ENCODE results near the gene NUP210L. TPM values are rescaled to one million over a fixed set of nuclear protein-coding genes. Genes with fewer than 3 reads are reported as not detected.
"Not testable (repeated sequence)": the region's sequence is repeated elsewhere in the genome, so short reads cannot be mapped to it uniquely, and the experiment has no call there.

The NUP210L gene
- total RNA-seq, 1 donor from 2014 or later = not detected

DNA sequence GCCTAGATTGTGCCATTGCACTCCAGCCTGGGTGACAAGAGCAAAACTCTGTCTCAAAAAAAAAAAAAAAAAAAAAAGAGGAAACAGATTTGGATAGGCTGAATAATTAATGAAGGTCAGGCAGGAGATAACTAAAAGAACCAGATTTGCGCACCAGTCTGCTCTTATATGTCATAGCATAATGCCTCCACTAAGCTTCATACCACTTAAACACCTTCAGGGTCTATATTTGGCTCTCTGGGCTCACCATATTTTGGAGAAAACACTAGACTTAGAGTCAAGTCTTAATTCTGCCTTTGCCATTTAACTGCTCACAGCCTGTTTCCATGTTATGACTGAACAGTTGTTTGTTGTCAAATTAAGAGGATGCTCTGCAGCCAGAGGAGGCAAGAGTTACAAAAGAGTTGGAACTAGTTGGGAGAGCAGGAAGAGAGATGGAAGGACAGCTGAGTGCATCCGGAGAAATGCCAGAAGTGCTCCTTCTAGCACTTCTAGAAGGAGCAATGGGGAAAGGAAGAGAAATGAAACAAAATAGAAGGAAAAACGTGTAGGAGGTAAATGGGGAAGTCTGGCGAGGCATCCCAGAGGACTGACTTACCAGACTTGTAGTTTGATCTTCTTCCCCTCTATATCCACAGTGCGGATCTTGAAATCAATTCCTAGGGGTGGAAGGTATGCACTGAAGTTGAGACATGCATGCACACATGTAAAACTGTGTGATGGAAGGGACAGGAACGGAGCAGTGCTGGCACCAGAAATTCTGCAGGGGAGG lies 170.6 kb downstream of the NUP210L start:
- Histone ChIP-seq H3K9ac (ENCODE audit: low read length) (peak overlapping the region; percentile 99), H3K79me2 (ENCODE audit: insufficient read depth, low read length) (peaks cover 28% of the 10 kb centered on the region), H3K9me3 (ENCODE audit: insufficient read depth, low read depth, low read length) (no peaks in the 10 kb centered on the region), H2AFZ (ENCODE audit: low read depth, low read length) (no peak overlapping the region), H3K36me3 (ENCODE audit: insufficient read depth, low read length) (peaks cover 13% of the 10 kb centered on the region), H3K4me2 (ENCODE audit: low read length) (peak overlapping the region; percentile 100), H3K4me1 (ENCODE audit: insufficient read depth, low read length) (peaks cover 17% of the 10 kb centered on the region), H3K4me3 (ENCODE audit: insufficient read depth, low read depth, low read length) (peak overlapping the region; percentile 100), H3K27ac (ENCODE audit: low read depth, low read length) (no peak overlapping the region), H3K27me3 (ENCODE audit: insufficient read depth, low read length) (no peaks in the 10 kb centered on the region), H4K20me1 (ENCODE audit: insufficient read depth, low read length) (peaks cover 8% of the 10 kb centered on the region)
- TF ChIP-seq, protein P1, sequence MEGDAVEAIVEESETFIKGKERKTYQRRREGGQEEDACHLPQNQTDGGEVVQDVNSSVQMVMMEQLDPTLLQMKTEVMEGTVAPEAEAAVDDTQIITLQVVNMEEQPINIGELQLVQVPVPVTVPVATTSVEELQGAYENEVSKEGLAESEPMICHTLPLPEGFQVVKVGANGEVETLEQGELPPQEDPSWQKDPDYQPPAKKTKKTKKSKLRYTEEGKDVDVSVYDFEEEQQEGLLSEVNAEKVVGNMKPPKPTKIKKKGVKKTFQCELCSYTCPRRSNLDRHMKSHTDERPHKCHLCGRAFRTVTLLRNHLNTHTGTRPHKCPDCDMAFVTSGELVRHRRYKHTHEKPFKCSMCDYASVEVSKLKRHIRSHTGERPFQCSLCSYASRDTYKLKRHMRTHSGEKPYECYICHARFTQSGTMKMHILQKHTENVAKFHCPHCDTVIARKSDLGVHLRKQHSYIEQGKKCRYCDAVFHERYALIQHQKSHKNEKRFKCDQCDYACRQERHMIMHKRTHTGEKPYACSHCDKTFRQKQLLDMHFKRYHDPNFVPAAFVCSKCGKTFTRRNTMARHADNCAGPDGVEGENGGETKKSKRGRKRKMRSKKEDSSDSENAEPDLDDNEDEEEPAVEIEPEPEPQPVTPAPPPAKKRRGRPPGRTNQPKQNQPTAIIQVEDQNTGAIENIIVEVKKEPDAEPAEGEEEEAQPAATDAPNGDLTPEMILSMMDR (IDR thresholded peaks at IDR 0.05; ENCODE audit: insufficient read depth, low read depth, low read length) = no peak
- no peak for TF ChIP-seq EZH2 (IDR thresholded peaks at IDR 0.05; ENCODE audit: insufficient read depth, low read length)
- peaks cover 10% of the 10 kb centered on the region for H3K36me3 Mint-ChIP-seq (ENCODE audit: low read depth, unreplicated experiment)
- no peak overlapping the region for H3K27ac Mint-ChIP-seq (ENCODE audit: unreplicated experiment)
- DNase-seq (ENCODE audit: low read depth) = no peak
- FAIRE-seq = no peak
- no peaks in the 10 kb centered on the region for H3K27me3 Mint-ChIP-seq (ENCODE audit: low read depth, unreplicated experiment)
- H3K9me3 Mint-ChIP-seq (ENCODE audit: unreplicated experiment) = no peaks in the 10 kb centered on the region
- H3K4me1 Mint-ChIP-seq (ENCODE audit: low read depth, unreplicated experiment) = peaks cover 11% of the 10 kb centered on the region
- H3K4me3 Mint-ChIP-seq (ENCODE audit: unreplicated experiment) = peak overlapping the region; percentile 99

DNA sequence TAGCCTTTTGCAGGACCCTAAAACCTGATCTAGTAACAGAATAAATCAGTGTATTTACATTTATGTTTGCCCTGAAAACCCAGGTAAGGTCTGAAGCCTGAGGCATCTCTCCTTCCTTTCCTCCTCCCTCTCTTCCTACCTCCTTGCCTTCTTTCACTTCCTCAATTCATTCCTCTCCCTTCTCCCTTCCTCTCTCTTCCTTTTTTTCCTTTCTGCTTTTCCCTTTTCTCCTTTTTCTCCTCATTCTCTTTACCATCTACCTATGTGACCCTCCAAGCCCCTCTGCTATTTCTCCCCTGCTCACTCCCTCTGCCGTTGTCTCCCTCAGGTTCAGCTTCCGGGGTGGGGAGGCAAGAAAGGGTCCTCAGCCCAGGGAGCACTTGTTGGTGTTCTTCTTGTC lies 173.1 kb downstream of the NUP210L start:
- H3K9me3 Mint-ChIP-seq (ENCODE audit: unreplicated experiment); H3K27me3 ChIP-seq (ENCODE audit: insufficient read depth, low read length); H4K20me1 ChIP-seq (ENCODE audit: insufficient read depth, low read length); H3K4me3 Mint-ChIP-seq (ENCODE audit: unreplicated experiment); H3K27ac ChIP-seq (ENCODE audit: low read depth, low read length); H3K27me3 Mint-ChIP-seq (ENCODE audit: low read depth, unreplicated experiment); H3K4me3 ChIP-seq (ENCODE audit: insufficient read depth, low read depth, low read length); H3K27ac Mint-ChIP-seq (ENCODE audit: unreplicated experiment); H2AFZ ChIP-seq (ENCODE audit: low read depth, low read length); H3K9ac ChIP-seq (ENCODE audit: low read length); H3K4me1 Mint-ChIP-seq (ENCODE audit: low read depth, unreplicated experiment); H3K9me3 ChIP-seq (ENCODE audit: insufficient read depth, low read depth, low read length); DNase-seq (ENCODE audit: low read depth); H3K4me2 ChIP-seq (ENCODE audit: low read length); FAIRE-seq: not testable (repeated sequence)
- Histone ChIP-seq H3K79me2 (ENCODE audit: insufficient read depth, low read length) (peaks cover 35% of the 10 kb centered on the region), H3K36me3 (ENCODE audit: insufficient read depth, low read length) (peaks cover 16% of the 10 kb centered on the region), H3K4me1 (ENCODE audit: insufficient read depth, low read length) (peaks cover 23% of the 10 kb centered on the region)
- peaks cover 10% of the 10 kb centered on the region for H3K36me3 Mint-ChIP-seq (ENCODE audit: low read depth, unreplicated experiment)

DNA sequence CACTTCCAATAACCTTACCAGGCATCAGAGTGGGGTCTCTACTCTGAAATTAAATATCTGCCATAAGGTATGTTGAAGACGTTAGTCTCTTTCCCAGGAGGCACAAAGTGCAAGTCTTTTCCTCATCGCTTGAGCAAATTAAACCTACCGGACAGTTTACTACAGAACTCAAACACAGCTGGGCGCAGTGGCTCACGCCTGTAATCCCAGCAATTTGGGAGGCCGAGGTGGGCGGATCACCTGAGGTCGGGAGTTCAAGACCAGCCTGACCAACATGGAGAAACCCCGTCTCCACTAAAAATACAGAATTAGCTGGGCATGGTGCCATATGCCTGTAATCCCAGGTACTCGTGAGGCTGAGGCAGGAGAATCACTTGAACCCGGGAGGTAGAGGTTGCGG lies 175.8 kb downstream of the NUP210L start:
- H3K27ac ChIP-seq (ENCODE audit: low read depth, low read length); H3K9me3 ChIP-seq (ENCODE audit: insufficient read depth, low read depth, low read length); H3K9me3 Mint-ChIP-seq (ENCODE audit: unreplicated experiment); H3K4me1 ChIP-seq (ENCODE audit: insufficient read depth, low read length); H3K27me3 ChIP-seq (ENCODE audit: insufficient read depth, low read length); H3K4me1 Mint-ChIP-seq (ENCODE audit: low read depth, unreplicated experiment); DNase-seq (ENCODE audit: low read depth); H3K4me3 ChIP-seq (ENCODE audit: insufficient read depth, low read depth, low read length); H3K4me2 ChIP-seq (ENCODE audit: low read length); H3K4me3 Mint-ChIP-seq (ENCODE audit: unreplicated experiment); H3K9ac ChIP-seq (ENCODE audit: low read length); H3K27ac Mint-ChIP-seq (ENCODE audit: unreplicated experiment); H3K27me3 Mint-ChIP-seq (ENCODE audit: low read depth, unreplicated experiment); H2AFZ ChIP-seq (ENCODE audit: low read depth, low read length); FAIRE-seq: not testable (repeated sequence)
- Histone ChIP-seq H3K36me3 (ENCODE audit: insufficient read depth, low read length) (peaks cover 28% of the 10 kb centered on the region), H4K20me1 (ENCODE audit: insufficient read depth, low read length) (peaks cover 12% of the 10 kb centered on the region), H3K79me2 (ENCODE audit: insufficient read depth, low read length) (peaks cover 30% of the 10 kb centered on the region)
- peaks cover 20% of the 10 kb centered on the region for H3K36me3 Mint-ChIP-seq (ENCODE audit: low read depth, unreplicated experiment)
